DOHH2 (cell line): ENCODE data around the gene DEDD.

ENCODE experiments used
- H3F3A ChIP-seq: fragments of 200-600 bp; sonication (generic), shearing (Covaris generic); 2 replicates; pipeline ENCODE4 v1.6.0; 2016; ENCODE audit warnings: antibody characterized with exemption, mild to moderate bottlenecking; ENCODE audit not compliant: control insufficient read depth, insufficient read depth
- H3K27ac ChIP-seq: fragments of 200-600 bp; sonication (generic); 2 replicates; pipeline ENCODE4 v1.5.1; 2014; ENCODE audit warnings: low read depth, mild to moderate bottlenecking, low read length, moderate library complexity
- H3K27me3 ChIP-seq: fragments of 200-600 bp; sonication (generic); 2 replicates; pipeline ENCODE4 v1.6.1; 2014; ENCODE audit warnings: mild to moderate bottlenecking, low read length, mixed read lengths; ENCODE audit not compliant: control insufficient read depth
- H3K36me3 ChIP-seq: fragments of 200-600 bp; sonication (generic); 2 replicates; pipeline ENCODE4 v1.6.1; 2014; ENCODE audit warnings: mild to moderate bottlenecking, low read length, moderate library complexity, mixed read lengths; ENCODE audit not compliant: control insufficient read depth
- H3K4me1 ChIP-seq: fragments of 200-600 bp; sonication (generic); 2 replicates; pipeline ENCODE4 v1.6.1; 2014; ENCODE audit warnings: mild to moderate bottlenecking, low read length, mixed read lengths; ENCODE audit not compliant: control insufficient read depth
- H3K4me2 ChIP-seq: fragments of 200-600 bp; sonication (generic); 2 replicates; pipeline ENCODE4 v1.6.0; 2014; ENCODE audit warnings: mild to moderate bottlenecking, low read length, moderate library complexity
- H3K4me3 ChIP-seq: fragments of 200-600 bp; sonication (generic); 2 replicates; pipeline ENCODE4 v1.5.1; 2014; ENCODE audit warnings: mild to moderate bottlenecking, low read length, mixed read lengths
- H3K79me2 ChIP-seq: fragments of 200-600 bp; sonication (generic); 2 replicates; pipeline ENCODE4 v1.6.1; 2014; ENCODE audit warnings: mild to moderate bottlenecking, low read length, mixed read lengths; ENCODE audit not compliant: control insufficient read depth
- H3K9me2 ChIP-seq: fragments of 200-600 bp; sonication (generic); replicated peaks from 2 replicates; pipeline ENCODE4 v1.6.1; 2014; ENCODE audit warnings: mild to moderate bottlenecking, low read length, mixed read lengths; ENCODE audit not compliant: control insufficient read depth
- H3K9me3 ChIP-seq: fragments of 200-600 bp; sonication (generic); 2 replicates; pipeline ENCODE4 v1.6.1; 2014; ENCODE audit warnings: antibody characterized with exemption, low read length, mixed read lengths; ENCODE audit not compliant: control insufficient read depth, insufficient read depth
- H4K20me1 ChIP-seq: fragments of 200-600 bp; sonication (generic); 2 replicates; pipeline ENCODE4 v1.6.0; 2014; ENCODE audit warnings: low read depth, mild to moderate bottlenecking, antibody characterized with exemption, low read length, moderate library complexity; ENCODE audit not compliant: control insufficient read depth, insufficient read depth
- CTCF ChIP-seq: fragments of 200-600 bp; sonication (generic); IDR thresholded peaks from one replicate; pipeline ENCODE4 v1.5.1; 2014; ENCODE audit warnings: antibody characterized with exemption, mild to moderate bottlenecking, low read depth, low read length; ENCODE audit not compliant: poor library complexity, severe bottlenecking
- EZH2phosphoT487 ChIP-seq: fragments of 200-600 bp; sonication (generic); IDR thresholded peaks from 2 replicates; pipeline ENCODE4 v1.6.1; 2017; ENCODE audit warnings: borderline replicate concordance, mild to moderate bottlenecking, antibody characterized with exemption, low read length, moderate library complexity, mixed read lengths

DEDD gene

GRCh38 chr1:161072751-161073449 is 59.6 kb downstream of the DEDD start:
- H3K4me1 ChIP-seq = peaks cover 24% of the 10 kb centered on the region
- no peak overlapping the region for H3K4me3 ChIP-seq
- H3K27me3 ChIP-seq = no peaks in the 10 kb centered on the region
- TF ChIP-seq CTCF = no peak
- TF ChIP-seq EZH2phosphoT487 = no peak
- H3K79me2 ChIP-seq = peaks cover 18% of the 10 kb centered on the region
- no peaks in the 10 kb centered on the region for H3K9me2 ChIP-seq
- peaks cover 13% of the 10 kb centered on the region for H3K36me3 ChIP-seq
- no peak overlapping the region for H3K27ac ChIP-seq
- no peaks in the 10 kb centered on the region for H3K9me3 ChIP-seq
- no peak overlapping the region for H3K4me2 ChIP-seq
- peaks cover 1% of the 10 kb centered on the region; the same call in 1 of the 2 replicates for H4K20me1 ChIP-seq
- peaks cover 2% of the 10 kb centered on the region; the same call in 1 of the 2 replicates for H3F3A ChIP-seq

GRCh38 chr1:161071886-161072371 is 60.5 kb downstream of the DEDD start:
- no peaks in the 10 kb centered on the region for H3K9me3 ChIP-seq
- no peak for TF ChIP-seq EZH2phosphoT487
- TF ChIP-seq CTCF = peak; percentile 61
- H3K79me2 ChIP-seq = peaks cover 28% of the 10 kb centered on the region
- H4K20me1 ChIP-seq = peaks cover 4% of the 10 kb centered on the region; the same call in 1 of the 2 replicates
- peaks cover 20% of the 10 kb centered on the region for H3K36me3 ChIP-seq
- peaks cover 34% of the 10 kb centered on the region for H3K4me1 ChIP-seq
- peaks cover 2% of the 10 kb centered on the region; the same call in 1 of the 2 replicates for H3F3A ChIP-seq
- H3K27ac ChIP-seq = no peak overlapping the region
- H3K4me3 ChIP-seq = no peak overlapping the region
- no peaks in the 10 kb centered on the region for H3K9me2 ChIP-seq
- no peaks in the 10 kb centered on the region for H3K27me3 ChIP-seq
- no peak overlapping the region for H3K4me2 ChIP-seq
